Spleen (tissue), 11 donors: Measurements from ENCODE around the gene SAMD10. TPM values are rescaled to one million over a fixed set of nuclear protein-coding genes. Genes with fewer than 3 reads are reported as not detected.

Experiments
- DNase-seq: peaks from one replicate; pipeline ENCODE4 v3.0.0-alpha.2; 2020
- H3K27ac ChIP-seq, 8 donors: fragments of 200-600 bp; sonication (generic) in 7 of 8; 1 replicate in 4 of 8; 2 replicates in 4 of 8; pipeline versions ENCODE4 v1.5.0 to v1.8.0; 2016 to 2021; ENCODE audit warnings: inconsistent platforms in 4 of 8, mild to moderate bottlenecking in 4 of 8, moderate library complexity in 1 of 8
- H3K27me3 ChIP-seq, 7 donors: fragments of 200-600 bp; sonication (generic) in 6 of 7; replicated peaks in 1 of 7; 1 replicate in 4 of 7; 2 replicates in 3 of 7; pipeline versions ENCODE4 v1.5.0 to v1.8.0; 2016 to 2021; ENCODE audit warnings: inconsistent platforms in 3 of 7, mild to moderate bottlenecking in 1 of 7
- H3K36me3 ChIP-seq, 6 donors: fragments of 200-600 bp; sonication (generic) in 5 of 6; 1 replicate in 4 of 6; 2 replicates in 2 of 6; pipeline versions ENCODE4 v1.5.0 to v1.8.0; 2016 to 2021; ENCODE audit warnings: inconsistent platforms in 2 of 6
- H3K4me1 ChIP-seq, 6 donors: fragments of 200-600 bp; sonication (generic) in 5 of 6; 1 replicate in 3 of 6; 2 replicates in 3 of 6; pipeline versions ENCODE4 v1.5.0 to v1.8.0; 2016 to 2021; ENCODE audit warnings: inconsistent platforms in 3 of 6
- H3K4me3 ChIP-seq, 8 donors: fragments of 200-600 bp; sonication (generic) in 7 of 8; 1 replicate in 4 of 8; 2 replicates in 4 of 8; pipeline versions ENCODE4 v1.5.0 to v1.8.0; 2016 to 2021; ENCODE audit warnings: inconsistent platforms in 4 of 8, mild to moderate bottlenecking in 4 of 8, moderate library complexity in 2 of 8
- H3K9me3 ChIP-seq, 8 donors: fragments of 200-600 bp; sonication (generic) in 7 of 8; 1 replicate in 4 of 8; 2 replicates in 4 of 8; pipeline versions ENCODE4 v1.5.0 to v1.8.0; 2016 to 2021; ENCODE audit warnings: inconsistent platforms in 4 of 8
- POLR2A ChIP-seq, 3 donors: fragments of 450-650 bp; IDR thresholded peaks; one replicate each; pipeline ENCODE4 v1.5.1; 2017; ENCODE audit warnings: antibody characterized with exemption in 3 of 3, mild to moderate bottlenecking in 1 of 3
- POLR2AphosphoS5 ChIP-seq, 3 donors: sonication (generic); formaldehyde crosslinking; IDR thresholded peaks; one replicate each; pipeline ENCODE4 v1.5.1; 2017; ENCODE audit warnings: antibody characterized with exemption in 3 of 3
- WGBS, 5 donors: extraction: QIAGEN DNeasy Blood & Tissue Kit in 3 of 5; methylation state at CpG; one replicate each; pipeline versions ENCODE4 v1.1.5 to v1.1.7; 2013 to 2018; 5-methylcytosine and 5-hydroxymethylcytosine counted together
- intact Hi-C: fragments of 100-400 bp; cut with DNase I; formaldehyde crosslinking; loops from one replicate; pipeline ENCODE4 v1.15.0; 2023; ENCODE audit warnings: low total_unique reads
- polyA plus RNA-seq, 3 donors: library from polyadenylated mRNA; stranded (reverse); fragments of 200-250 nt; gene quantifications; one replicate each; pipeline ENCODE4 v1.2.1, GENCODE V29; 2013
- total RNA-seq, 7 donors: library from RNA; depleted of rRNA in 3 of 7; stranded (reverse); fragments of >200 nt in 3 of 7; fragmentation: NEBNext Ultra II Directional in 4 of 7; extraction: Animal tissue kit (Norgen Biotek cat#: 25700) in 4 of 7; gene quantifications; one replicate each; pipeline versions ENCODE4 v1.1.0 to v1.2.1, GENCODE V29; 2016 to 2021
- TF ChIP-seq, protein P1 (sequence below), 11 experiments: fragments of 200-600 bp in 7 of 11; fragments of 450-650 bp in 4 of 11; sonication (generic) in 4 of 11; IDR thresholded peaks in 8 of 11; conservative IDR thresholded peaks in 3 of 11; 1 replicate in 7 of 11; 2 replicates in 4 of 11; pipeline versions ENCODE4 v1.4.0 to v1.8.0; 2016 to 2021; ENCODE audit warnings: antibody characterized with exemption in 11 of 11, inconsistent platforms in 4 of 11, mild to moderate bottlenecking in 1 of 11
- donor health status: healthy with polysubstance abuse.
- donor health status: DM: no; HTN: no; CAD: no; lungs with moderate emphysema.
- donor health status: DM: no; HTN: no; CAD: no.
- donor health status: Bipolar disorder and iron deficiency.
- donor health status: healthy.
- donor health status: DM: no; HTN: no; CAD: no.
- donor health status: DM: yes; HTN: yes; CAD: no.

SAMD10 gene
- total and polyA plus RNA-seq, 10 donors, result 5.9 to 13.8 (median 8.8) TPM

DNA sequence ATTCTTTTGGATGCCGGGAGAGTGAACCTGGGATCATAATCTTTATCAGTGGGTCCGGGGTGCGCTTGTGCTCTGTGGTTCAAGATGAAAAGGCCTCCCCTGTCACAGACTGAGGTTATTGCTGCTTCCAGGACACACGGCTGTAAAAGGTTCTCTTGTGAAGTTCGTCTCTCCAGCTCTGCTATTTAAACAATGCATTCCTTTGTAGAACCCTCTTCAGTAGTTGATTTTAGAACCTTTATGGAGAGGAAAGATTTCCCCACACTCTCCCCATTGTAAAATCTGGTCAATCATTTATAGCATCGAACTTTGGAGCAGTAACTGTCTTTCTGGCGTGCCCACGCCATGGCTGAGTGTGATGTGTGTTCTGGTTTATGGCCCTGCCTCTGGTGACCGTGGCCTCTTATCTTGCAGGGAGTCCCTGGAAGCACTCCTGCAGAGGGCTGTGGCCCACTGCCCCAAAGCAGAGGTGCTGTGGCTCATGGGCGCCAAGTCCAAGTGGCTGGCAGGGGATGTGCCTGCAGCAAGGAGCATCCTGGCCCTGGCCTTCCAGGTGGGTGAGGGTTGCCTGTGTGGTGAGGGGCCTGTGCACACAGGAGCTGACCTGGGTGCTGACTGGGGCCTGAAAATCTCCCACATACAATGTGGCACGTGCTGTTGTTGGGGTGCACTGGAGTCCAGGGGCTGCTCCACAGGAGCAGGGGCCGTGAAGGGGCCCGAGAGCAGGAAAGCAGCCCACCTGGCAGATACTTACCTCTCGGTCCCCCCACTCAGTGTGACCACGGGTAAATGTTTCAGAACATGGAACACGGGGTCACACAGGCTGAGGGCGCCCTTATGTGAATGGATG, 44.9 kb upstream of the SAMD10 start:
- no peaks in the 10 kb centered on the region for H3K9me3 ChIP-seq
- no peak overlapping the region for H3K27ac ChIP-seq
- peaks cover 0 to 4% (median 0%) of the 10 kb centered on the region in 6 donors for H3K4me1 ChIP-seq
- no peaks in the 10 kb centered on the region for H3K27me3 ChIP-seq
- DNase-seq, result no peak
- WGBS, 5 donors, result 94 to 97% (median 95%) methylated on average over 16 to 17 of the region's 17 CpGs
- peaks cover 15 to 100% (median 92%) of the 10 kb centered on the region in 6 donors for H3K36me3 ChIP-seq
- TF ChIP-seq, protein P1, sequence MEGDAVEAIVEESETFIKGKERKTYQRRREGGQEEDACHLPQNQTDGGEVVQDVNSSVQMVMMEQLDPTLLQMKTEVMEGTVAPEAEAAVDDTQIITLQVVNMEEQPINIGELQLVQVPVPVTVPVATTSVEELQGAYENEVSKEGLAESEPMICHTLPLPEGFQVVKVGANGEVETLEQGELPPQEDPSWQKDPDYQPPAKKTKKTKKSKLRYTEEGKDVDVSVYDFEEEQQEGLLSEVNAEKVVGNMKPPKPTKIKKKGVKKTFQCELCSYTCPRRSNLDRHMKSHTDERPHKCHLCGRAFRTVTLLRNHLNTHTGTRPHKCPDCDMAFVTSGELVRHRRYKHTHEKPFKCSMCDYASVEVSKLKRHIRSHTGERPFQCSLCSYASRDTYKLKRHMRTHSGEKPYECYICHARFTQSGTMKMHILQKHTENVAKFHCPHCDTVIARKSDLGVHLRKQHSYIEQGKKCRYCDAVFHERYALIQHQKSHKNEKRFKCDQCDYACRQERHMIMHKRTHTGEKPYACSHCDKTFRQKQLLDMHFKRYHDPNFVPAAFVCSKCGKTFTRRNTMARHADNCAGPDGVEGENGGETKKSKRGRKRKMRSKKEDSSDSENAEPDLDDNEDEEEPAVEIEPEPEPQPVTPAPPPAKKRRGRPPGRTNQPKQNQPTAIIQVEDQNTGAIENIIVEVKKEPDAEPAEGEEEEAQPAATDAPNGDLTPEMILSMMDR (IDR thresholded peaks at IDR 0.05 in 8 of 11, conservative IDR thresholded peaks at IDR 0.05 in 3 of 11), result no peak
- peak in 1 of 3 donors; percentile 31 for TF ChIP-seq POLR2AphosphoS5 (IDR thresholded peaks at IDR 0.05)
- no peak for TF ChIP-seq POLR2A (IDR thresholded peaks at IDR 0.05)
- H3K4me3 ChIP-seq, result no peak overlapping the region
- intact Hi-C loops, result no loop called here

DNA sequence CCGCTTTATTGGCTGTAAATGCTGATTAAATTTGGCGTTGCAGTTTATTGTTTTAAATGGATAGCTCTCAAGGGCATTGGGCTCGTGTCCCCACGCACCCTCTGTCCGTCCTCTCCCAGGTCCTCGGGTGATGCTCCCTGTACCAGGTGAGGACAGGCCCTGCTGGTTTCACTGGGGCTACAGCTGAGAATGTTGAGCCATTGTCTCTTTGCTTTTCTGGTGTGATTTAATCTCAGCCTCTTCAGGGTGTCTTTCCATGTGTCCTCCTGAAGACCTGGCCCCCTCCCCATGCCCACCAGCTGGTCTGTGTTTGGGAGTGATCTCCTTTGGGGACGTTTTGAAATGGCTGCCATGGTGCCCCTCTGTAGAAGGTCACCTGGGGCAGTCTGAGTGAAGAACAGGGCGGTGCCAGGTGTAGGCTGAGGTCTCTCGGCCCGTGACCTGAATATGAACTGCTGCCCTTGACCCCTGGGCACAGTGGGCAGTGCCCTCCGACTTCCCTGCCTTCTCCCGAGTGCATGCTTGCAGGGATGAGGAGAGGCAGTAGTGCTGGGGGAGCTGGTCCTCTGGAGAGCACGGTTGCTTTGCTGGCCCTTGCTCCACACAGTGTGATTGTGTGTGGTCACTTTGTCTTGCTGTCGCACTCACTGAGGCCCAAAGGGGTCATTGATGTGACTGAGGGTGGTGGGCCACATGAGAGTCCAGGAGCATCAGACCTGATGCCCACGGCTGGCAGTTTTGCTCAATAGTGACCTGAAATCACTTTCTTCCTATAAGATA, 44.1 kb upstream of the SAMD10 start:
- WGBS, 5 donors, result 88 to 99% (median 89%) methylated on average over 15 of the region's 15 CpGs

DNA sequence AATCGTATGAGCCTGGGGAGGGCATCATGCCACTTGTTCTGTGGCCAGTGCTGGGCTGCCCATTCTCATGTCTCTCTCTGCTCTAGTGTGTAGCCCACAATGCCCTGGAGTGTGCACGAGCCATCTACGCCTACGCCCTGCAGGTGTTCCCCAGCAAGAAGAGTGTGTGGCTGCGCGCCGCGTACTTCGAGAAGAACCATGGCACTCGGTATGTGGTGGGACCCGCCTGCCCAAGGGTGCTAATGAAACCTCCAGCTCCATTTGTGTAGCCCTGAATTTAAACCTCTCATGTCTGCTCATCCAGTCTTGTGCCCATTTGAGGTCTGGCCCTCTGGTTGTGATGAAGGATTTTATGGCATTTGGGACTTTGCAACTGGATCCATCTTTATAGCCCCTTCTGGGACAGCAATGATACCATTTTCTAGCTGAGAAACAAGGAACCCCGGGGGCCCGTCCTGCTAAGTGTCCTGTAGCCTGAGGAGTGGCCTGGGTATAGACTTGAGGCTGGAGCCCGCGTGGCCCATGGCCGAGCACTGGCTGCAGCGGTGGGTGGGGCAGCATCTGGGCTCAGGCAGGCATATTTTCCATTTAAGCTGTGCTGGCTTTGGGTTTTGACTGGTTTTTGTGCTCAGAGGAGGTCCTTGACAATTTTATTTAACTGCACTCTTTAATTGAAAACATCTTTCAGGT, 43.4 kb upstream of the SAMD10 start:
- WGBS, 5 donors, result 96 to 97% (median 97%) methylated on average over 16 to 17 of the region's 17 CpGs
- Histone ChIP-seq H3K9me3 (no peaks in the 10 kb centered on the region), H3K4me3 (no peak overlapping the region), H3K36me3 (peaks cover 12 to 100% (median 92%) of the 10 kb centered on the region in 6 donors), H3K4me1 (peaks cover 0 to 4% (median 0%) of the 10 kb centered on the region in 6 donors), H3K27ac (no peak overlapping the region), H3K27me3 (no peaks in the 10 kb centered on the region)
- TF ChIP-seq POLR2A (IDR thresholded peaks at IDR 0.05), result no peak
- TF ChIP-seq POLR2AphosphoS5 (IDR thresholded peaks at IDR 0.05), result peak in 1 of 3 donors; percentile 13
- TF ChIP-seq, protein P1 (IDR thresholded peaks at IDR 0.05 in 8 of 11, conservative IDR thresholded peaks at IDR 0.05 in 3 of 11), result no peak
- no peak for DNase-seq
- intact Hi-C loops, result no loop called here

More for the DNA sequence above, 44.1 kb upstream of the SAMD10 start:
- TF ChIP-seq POLR2A (IDR thresholded peaks at IDR 0.05) (no peak), POLR2AphosphoS5 (IDR thresholded peaks at IDR 0.05) (no peak)
- TF ChIP-seq, protein P1 (IDR thresholded peaks at IDR 0.05 in 8 of 11, conservative IDR thresholded peaks at IDR 0.05 in 3 of 11), result no peak
- Histone ChIP-seq H3K27ac (no peak overlapping the region), H3K4me3 (no peak overlapping the region), H3K9me3 (no peaks in the 10 kb centered on the region), H3K36me3 (peaks cover 15 to 100% (median 92%) of the 10 kb centered on the region in 6 donors), H3K4me1 (peaks cover 0 to 4% (median 0%) of the 10 kb centered on the region in 6 donors), H3K27me3 (no peaks in the 10 kb centered on the region)
- DNase-seq, result no peak
- intact Hi-C loops, result no loop called here
